ENCODE measurements around the gene MGAT5. TPM values are rescaled to one million over a fixed set of nuclear protein-coding genes. Genes with fewer than 3 reads are reported as not detected.

The MGAT5 gene
- total and polyA plus RNA-seq, 3 experiments from 2014 or later = 6.4 to 42.4 (median 40.9) TPM

DNA sequence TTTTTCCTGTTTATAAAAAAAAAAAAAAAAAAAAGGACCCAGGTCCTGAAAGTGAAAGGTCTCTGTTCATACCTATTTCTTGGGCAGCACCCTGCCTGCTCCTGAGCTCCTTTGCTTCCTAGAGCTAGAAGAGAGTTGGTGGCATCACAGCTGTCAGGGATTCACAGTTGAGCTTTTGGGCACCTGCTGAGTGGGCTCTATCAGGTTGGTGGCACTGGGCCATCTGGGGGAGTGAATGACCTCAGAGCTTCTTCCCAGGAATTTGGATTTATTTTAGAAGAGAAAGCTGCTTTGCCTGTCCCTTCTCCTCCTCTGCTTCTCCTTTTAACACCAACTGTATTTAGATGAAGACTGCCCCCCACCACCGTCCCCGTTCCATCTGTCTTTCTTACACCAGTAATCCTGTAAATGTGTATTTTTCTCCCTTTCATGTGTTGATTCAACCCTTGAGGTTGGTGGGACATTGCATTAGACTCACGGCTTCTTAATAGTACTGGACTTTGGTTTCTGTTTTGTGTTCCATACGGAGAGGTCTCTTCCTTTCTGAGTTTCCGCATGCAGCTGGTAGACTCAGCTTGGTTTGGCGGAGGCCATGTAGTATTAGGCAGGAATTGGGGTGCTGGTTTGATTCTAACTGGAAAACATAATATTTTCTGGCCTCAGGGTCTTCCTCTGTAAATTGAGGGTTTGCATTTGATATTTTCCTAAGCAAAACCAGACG, 7.6 kb upstream of the MGAT5 start:
- no peaks in the 10 kb centered on the region for H3K36me3 ChIP-seq (ENCODE audit: insufficient read depth, low read length)
- H3K4me3 ChIP-seq (ENCODE audit: low read length) = no peak overlapping the region
- POLR2A ChIA-PET = interaction anchor here (0.6 to 1.3 kb wide), 2 partner anchors 65 to 124 kb away, joined by 4 to 9 read pairs; no protein-coding TSS in a partner anchor
- H3K9me3 ChIP-seq (ENCODE audit: low read length) = no peaks in the 10 kb centered on the region
- peak overlapping the region; percentile 3 to 77 (median 56) for H3K27ac Mint-ChIP-seq
- no peaks in the 10 kb centered on the region for H3K9me3 Mint-ChIP-seq
- peak overlapping the region in 6 of 7 donors; percentile 8 to 69 (median 50) for H3K4me3 Mint-ChIP-seq
- H3K27me3 ChIP-seq (ENCODE audit: insufficient read depth, low read length, poor library complexity, severe bottlenecking) = no peaks in the 10 kb centered on the region
- peaks cover 0 to 1% (median 1%) of the 10 kb centered on the region in 3 donors for H3K36me3 Mint-ChIP-seq
- no peaks in the 10 kb centered on the region for H3K27me3 Mint-ChIP-seq
- H3K27ac ChIP-seq (ENCODE audit: low read depth, low read length) = no peak overlapping the region
- H3K4me1 ChIP-seq (ENCODE audit: insufficient read depth, low read length) = peaks cover 83% of the 10 kb centered on the region
- DNase-seq = no peak
- peaks cover 83 to 100% (median 99%) of the 10 kb centered on the region in 3 donors for H3K4me1 Mint-ChIP-seq
- CTCF ChIA-PET = interaction anchor here (0.6 to 5.3 kb wide), 28 partner anchors 8 to 363 kb away, joined by 3 to 85 read pairs (median 6); partner anchors contain the start of gene MGAT5

DNA sequence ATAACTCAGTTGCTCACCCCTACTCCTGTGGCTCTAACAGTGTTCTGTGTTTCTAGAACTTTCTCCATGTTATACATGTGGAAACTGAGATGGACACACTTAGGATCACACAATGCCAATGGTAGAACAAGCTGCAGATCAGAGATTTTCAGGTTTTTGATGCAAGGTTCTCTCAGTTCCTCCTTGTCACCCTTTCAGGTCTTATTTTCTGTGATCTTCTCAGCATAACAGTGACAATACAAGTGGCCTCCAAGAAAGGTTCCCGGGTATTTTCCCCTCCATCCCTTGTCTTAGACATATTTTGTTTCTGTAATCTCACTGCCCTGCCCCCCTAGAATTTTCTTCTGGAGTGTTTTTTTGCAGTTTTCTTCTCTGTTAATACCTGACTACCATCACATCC, 6.2 kb upstream of the MGAT5 start:
- Mint-ChIP-seq H3K4me3 (peak overlapping the region in 1 of 7 donors; percentile 69), H3K27ac (peak overlapping the region in 1 of 8 donors; percentile 64), H3K9me3 (no peaks in the 10 kb centered on the region), H3K27me3 (no peaks in the 10 kb centered on the region), H3K36me3 (peaks cover 0 to 1% (median 0%) of the 10 kb centered on the region in 3 donors), H3K4me1 (peaks cover 92 to 100% (median 97%) of the 10 kb centered on the region in 3 donors)
- H3K36me3 ChIP-seq (ENCODE audit: insufficient read depth, low read length) = no peaks in the 10 kb centered on the region
- H3K9me3 ChIP-seq (ENCODE audit: low read length) = no peaks in the 10 kb centered on the region
- peaks cover 96% of the 10 kb centered on the region for H3K4me1 ChIP-seq (ENCODE audit: insufficient read depth, low read length)
- CTCF ChIA-PET = interaction anchor here (1.1 kb wide), 1 partner anchor 164 kb away, joined by 3 read pairs; no protein-coding TSS in a partner anchor
- no peaks in the 10 kb centered on the region for H3K27me3 ChIP-seq (ENCODE audit: insufficient read depth, low read length, poor library complexity, severe bottlenecking)
- POLR2A ChIA-PET = no interaction called here
- no peak overlapping the region for H3K4me3 ChIP-seq (ENCODE audit: low read length)
- H3K27ac ChIP-seq (ENCODE audit: low read depth, low read length) = no peak overlapping the region
- no peak for DNase-seq

DNA sequence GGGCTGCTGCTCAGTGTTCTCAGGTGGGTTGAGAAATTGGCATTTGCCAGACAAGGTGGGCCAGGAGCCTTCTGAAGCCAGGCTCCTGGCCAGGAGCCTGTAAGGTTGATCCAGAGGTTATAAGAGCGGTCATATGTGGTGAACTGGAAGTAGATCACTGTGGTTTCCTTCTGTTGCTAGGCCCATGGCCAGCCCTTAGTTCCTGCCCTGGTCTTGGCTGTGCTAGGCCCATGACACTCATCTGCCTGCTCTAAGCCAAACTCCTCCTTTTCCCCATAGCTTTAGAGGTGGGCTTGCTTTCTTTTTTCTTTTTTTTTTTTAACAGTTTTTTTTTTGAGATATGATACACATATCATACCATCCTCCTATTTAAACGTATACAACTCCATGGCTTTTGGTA, 5.0 kb upstream of the MGAT5 start:
- Histone ChIP-seq H3K4me3 (ENCODE audit: low read length) (no peak overlapping the region), H3K9me3 (ENCODE audit: low read length) (no peaks in the 10 kb centered on the region), H3K27me3 (ENCODE audit: insufficient read depth, low read length, poor library complexity, severe bottlenecking) (no peaks in the 10 kb centered on the region), H3K36me3 (ENCODE audit: insufficient read depth, low read length) (no peaks in the 10 kb centered on the region), H3K27ac (ENCODE audit: low read depth, low read length) (no peak overlapping the region), H3K4me1 (ENCODE audit: insufficient read depth, low read length) (peaks cover 96% of the 10 kb centered on the region)
- DNase-seq = no peak
- H3K4me3 Mint-ChIP-seq = peak overlapping the region in 1 of 7 donors; percentile 6
- ChIA-PET POLR2A (no interaction called here), CTCF (interaction anchor here (1.1 kb wide), 1 partner anchor 163 kb away, joined by 3 read pairs; no protein-coding TSS in a partner anchor)
- peak overlapping the region in 2 of 8 donors; percentile 6 to 47 for H3K27ac Mint-ChIP-seq
- no peaks in the 10 kb centered on the region for H3K27me3 Mint-ChIP-seq
- H3K36me3 Mint-ChIP-seq = peaks cover 0 to 5% (median 3%) of the 10 kb centered on the region in 3 donors
- H3K9me3 Mint-ChIP-seq = no peaks in the 10 kb centered on the region
- peaks cover 91 to 100% (median 98%) of the 10 kb centered on the region in 3 donors for H3K4me1 Mint-ChIP-seq

DNA sequence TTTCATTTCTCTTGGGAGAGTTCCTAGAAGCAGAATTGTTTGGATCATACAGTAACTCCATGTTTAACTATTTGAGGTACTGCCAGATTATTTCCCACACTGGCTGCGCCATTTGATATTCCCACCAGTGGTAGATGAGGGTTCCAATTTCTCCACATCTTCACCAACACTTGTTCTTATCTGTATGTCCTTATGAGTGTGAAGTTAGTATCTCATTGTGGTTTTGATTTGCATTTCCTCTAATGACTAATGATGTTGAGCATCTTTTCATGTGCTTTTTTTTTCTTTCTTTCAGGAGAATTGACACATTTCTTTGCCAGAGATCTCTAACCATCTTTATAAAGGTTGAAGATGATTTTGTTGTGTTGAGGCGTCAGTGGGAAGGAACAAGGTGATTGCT, 4.1 kb upstream of the MGAT5 start:
- peaks cover 6% of the 10 kb centered on the region for H3K36me3 ChIP-seq (ENCODE audit: insufficient read depth, low read length)
- H3K27me3 ChIP-seq (ENCODE audit: insufficient read depth, low read length, poor library complexity, severe bottlenecking) = no peaks in the 10 kb centered on the region
- Mint-ChIP-seq H3K4me1 (peaks cover 86 to 100% (median 98%) of the 10 kb centered on the region in 3 donors), H3K4me3 (peak overlapping the region in 4 of 7 donors; percentile 17 to 60 (median 36)), H3K36me3 (peaks cover 1 to 13% (median 8%) of the 10 kb centered on the region in 3 donors), H3K9me3 (no peaks in the 10 kb centered on the region), H3K27ac (peak overlapping the region in 5 of 8 donors; percentile 5 to 73 (median 44)), H3K27me3 (no peaks in the 10 kb centered on the region)
- no peak for DNase-seq
- H3K4me3 ChIP-seq (ENCODE audit: low read length) = no peak overlapping the region
- H3K9me3 ChIP-seq (ENCODE audit: low read length) = no peaks in the 10 kb centered on the region
- POLR2A ChIA-PET = no interaction called here
- CTCF ChIA-PET = interaction anchor here (1.2 to 1.6 kb wide), 3 partner anchors 14 to 42 kb away, joined by 3 to 4 read pairs (median 3); no protein-coding TSS in a partner anchor
- no peak overlapping the region for H3K27ac ChIP-seq (ENCODE audit: low read depth, low read length)
- H3K4me1 ChIP-seq (ENCODE audit: insufficient read depth, low read length) = peaks cover 93% of the 10 kb centered on the region

DNA sequence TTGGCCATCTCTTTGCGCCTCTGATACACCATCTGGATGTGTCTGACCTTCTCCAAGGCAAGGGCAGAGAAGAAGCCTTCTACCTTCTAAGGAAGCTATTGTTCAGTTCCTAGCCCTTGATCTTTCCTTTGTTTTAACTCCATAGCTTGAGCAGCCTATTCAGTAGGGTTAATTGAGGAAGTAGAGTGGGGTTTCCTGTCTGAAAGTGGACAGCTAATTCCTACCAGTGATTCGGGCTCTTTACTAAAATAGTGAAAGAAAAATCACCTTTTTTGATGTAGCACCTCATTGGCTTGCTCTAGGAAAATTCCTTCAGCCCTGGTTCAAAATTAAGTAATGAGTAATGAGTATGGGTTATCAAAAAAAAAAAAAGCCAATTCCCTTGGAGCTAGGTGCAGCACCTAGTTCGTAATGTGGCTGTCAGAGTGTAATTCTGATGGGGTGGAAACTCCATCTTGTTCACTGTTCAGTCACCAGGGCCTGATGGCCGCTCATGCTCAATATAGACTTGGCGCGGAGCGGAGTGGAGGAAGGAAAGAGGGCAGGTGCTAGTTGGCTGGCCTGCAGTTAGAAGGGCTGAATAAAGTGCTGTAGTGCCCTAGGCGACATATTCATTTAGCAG, 2.9 kb upstream of the MGAT5 start:
- no peaks in the 10 kb centered on the region for H3K27me3 Mint-ChIP-seq
- peaks cover 4 to 20% (median 12%) of the 10 kb centered on the region in 3 donors for H3K36me3 Mint-ChIP-seq
- peaks cover 82% of the 10 kb centered on the region for H3K4me1 ChIP-seq (ENCODE audit: insufficient read depth, low read length)
- H3K36me3 ChIP-seq (ENCODE audit: insufficient read depth, low read length) = peaks cover 6% of the 10 kb centered on the region
- H3K9me3 ChIP-seq (ENCODE audit: low read length) = no peaks in the 10 kb centered on the region
- DNase-seq = no peak
- peak overlapping the region in 1 of 7 donors; percentile 22 for H3K4me3 Mint-ChIP-seq
- peaks cover 80 to 96% (median 95%) of the 10 kb centered on the region in 3 donors for H3K4me1 Mint-ChIP-seq
- POLR2A ChIA-PET = no interaction called here
- H3K27ac ChIP-seq (ENCODE audit: low read depth, low read length) = no peak overlapping the region
- CTCF ChIA-PET = interaction anchor here (1.0 to 1.6 kb wide), 7 partner anchors 12 to 161 kb away, joined by 3 to 4 read pairs (median 3); no protein-coding TSS in a partner anchor
- H3K27ac Mint-ChIP-seq = peak overlapping the region in 4 of 8 donors; percentile 5 to 47 (median 18)
- H3K9me3 Mint-ChIP-seq = no peaks in the 10 kb centered on the region
- H3K4me3 ChIP-seq (ENCODE audit: low read length) = no peak overlapping the region
- H3K27me3 ChIP-seq (ENCODE audit: insufficient read depth, low read length, poor library complexity, severe bottlenecking) = no peaks in the 10 kb centered on the region

DNA sequence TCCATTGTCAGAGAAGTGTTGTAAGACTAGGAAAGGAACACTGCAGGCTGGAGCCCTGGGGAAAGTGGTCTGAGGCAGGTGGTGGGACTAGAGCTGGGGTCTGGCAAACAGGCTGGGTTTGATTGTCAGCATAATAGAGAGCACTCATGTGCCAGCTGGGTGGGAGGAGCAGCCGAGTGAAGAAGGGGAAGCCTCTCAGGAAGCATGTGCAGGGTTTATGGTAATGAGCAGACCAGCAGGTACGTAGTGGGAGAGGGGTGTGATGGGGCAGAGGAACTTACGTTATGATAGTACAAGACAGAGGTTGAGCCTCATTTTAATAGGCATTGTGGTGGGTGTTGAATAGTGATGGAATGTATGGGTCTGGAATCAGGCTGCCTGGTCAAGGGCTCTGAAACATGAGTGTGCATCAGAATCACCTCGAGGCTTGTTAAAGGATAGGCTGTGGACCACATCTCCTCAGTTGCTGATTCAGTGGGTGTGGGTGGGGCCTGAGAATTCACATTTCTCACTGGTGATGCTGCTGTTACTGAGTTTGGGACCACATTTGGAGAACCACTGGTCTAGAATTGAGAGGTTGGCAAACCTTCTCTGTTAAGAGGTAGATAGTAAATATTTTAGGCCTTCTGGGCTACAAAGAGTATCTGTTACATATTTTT, 1.7 kb upstream of the MGAT5 start:
- H3K27ac ChIP-seq (ENCODE audit: low read depth, low read length) = no peak overlapping the region
- Mint-ChIP-seq H3K27ac (peak overlapping the region in 5 of 8 donors; percentile 31 to 72 (median 44)), H3K36me3 (peaks cover 4 to 20% (median 12%) of the 10 kb centered on the region in 3 donors), H3K4me3 (peak overlapping the region in 4 of 7 donors; percentile 7 to 61 (median 10)), H3K9me3 (no peaks in the 10 kb centered on the region), H3K27me3 (no peaks in the 10 kb centered on the region), H3K4me1 (peaks cover 74 to 96% (median 95%) of the 10 kb centered on the region in 3 donors)
- DNase-seq = no peak
- ChIA-PET POLR2A (no interaction called here), CTCF (interaction anchor here (0.8 to 1.8 kb wide), 2 partner anchors 9 to 16 kb away, joined by 3 to 4 read pairs; no protein-coding TSS in a partner anchor)
- no peak overlapping the region for H3K4me3 ChIP-seq (ENCODE audit: low read length)
- no peaks in the 10 kb centered on the region for H3K27me3 ChIP-seq (ENCODE audit: insufficient read depth, low read length, poor library complexity, severe bottlenecking)
- H3K9me3 ChIP-seq (ENCODE audit: low read length) = no peaks in the 10 kb centered on the region
- H3K36me3 ChIP-seq (ENCODE audit: insufficient read depth, low read length) = peaks cover 6% of the 10 kb centered on the region
- peaks cover 78% of the 10 kb centered on the region for H3K4me1 ChIP-seq (ENCODE audit: insufficient read depth, low read length)

DNA sequence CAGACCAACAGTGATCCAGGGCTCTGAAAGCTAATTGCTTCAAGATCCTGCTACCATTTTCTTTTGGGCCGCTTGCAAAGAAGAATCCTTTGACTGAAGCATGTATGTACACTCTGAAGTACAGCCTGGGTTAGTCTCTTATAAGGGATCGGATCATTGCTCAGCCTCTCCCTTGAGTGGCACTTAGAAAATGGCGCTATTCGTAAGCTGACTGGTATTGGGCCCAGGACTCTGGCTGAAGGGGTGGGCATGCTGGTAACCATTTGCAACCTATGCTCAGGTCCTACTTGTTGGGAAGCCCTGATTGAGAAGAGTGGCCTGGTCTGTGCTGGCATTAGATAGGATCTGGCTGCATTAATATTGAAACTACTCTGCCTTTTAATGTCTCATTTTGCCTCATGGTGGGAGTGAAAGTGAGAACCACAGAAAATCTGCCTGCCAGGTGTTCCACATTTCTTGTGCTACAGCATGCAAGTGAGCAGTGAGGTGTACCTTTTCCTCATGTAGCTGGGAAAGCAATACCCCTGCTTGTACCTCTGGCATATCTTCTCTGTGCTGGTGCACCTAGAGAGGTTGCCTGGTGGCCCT, 661 bp upstream of the MGAT5 start:
- no peak overlapping the region for H3K4me3 ChIP-seq (ENCODE audit: low read length)
- Mint-ChIP-seq H3K36me3 (peaks cover 4 to 20% (median 12%) of the 10 kb centered on the region in 3 donors), H3K9me3 (no peaks in the 10 kb centered on the region), H3K4me3 (peak overlapping the region in 1 of 7 donors; percentile 14), H3K27me3 (no peaks in the 10 kb centered on the region), H3K4me1 (peaks cover 74 to 96% (median 95%) of the 10 kb centered on the region in 3 donors), H3K27ac (peak overlapping the region in 2 of 8 donors; percentile 8 to 73)
- ChIA-PET POLR2A (no interaction called here), CTCF (interaction anchor here (0.8 to 1.8 kb wide), 4 partner anchors 8 to 134 kb away, joined by 3 to 7 read pairs (median 4); no protein-coding TSS in a partner anchor)
- no peaks in the 10 kb centered on the region for H3K9me3 ChIP-seq (ENCODE audit: low read length)
- H3K36me3 ChIP-seq (ENCODE audit: insufficient read depth, low read length) = peaks cover 6% of the 10 kb centered on the region
- H3K27me3 ChIP-seq (ENCODE audit: insufficient read depth, low read length, poor library complexity, severe bottlenecking) = no peaks in the 10 kb centered on the region
- DNase-seq = no peak
- no peak overlapping the region for H3K27ac ChIP-seq (ENCODE audit: low read depth, low read length)
- H3K4me1 ChIP-seq (ENCODE audit: insufficient read depth, low read length) = peaks cover 78% of the 10 kb centered on the region

Data from CD8-positive, alpha-beta memory T cell (primary cell).